CD14-positive monocyte (primary cell): ENCODE measurements around the gene SFMBT2. TPM values are rescaled to one million over a fixed set of nuclear protein-coding genes. Genes with fewer than 3 reads are reported as not detected.
A peak's percentile ranks its signal among the peaks of the same experiment; 100 is the strongest.

Experiments used
- DNase-seq, 3 donors: peaks; one replicate each; pipeline ENCODE4 v3.0.0-alpha.2; 2011 to 2022
- H2AFZ ChIP-seq: 2 replicates; pipeline ENCODE4 v1.6.0; 2012; ENCODE audit warnings: mild to moderate bottlenecking, low read depth, low read length, inconsistent platforms; ENCODE audit not compliant: insufficient read depth, poor library complexity, severe bottlenecking
- H3K27ac ChIP-seq, 2 donors: 1 replicate in 1 of 2; 2 replicates in 1 of 2; pipeline ENCODE4 v1.5.1; 2012 to 2013; ENCODE audit warnings: low read length in 2 of 2, control low read depth in 1 of 2, inconsistent platforms in 1 of 2, low read depth in 1 of 2, mild to moderate bottlenecking in 1 of 2
- H3K27me3 ChIP-seq, 2 donors: one replicate each; pipeline versions ENCODE4 v1.6.0 to v1.6.1; 2011 to 2013; ENCODE audit warnings: low read length in 2 of 2; ENCODE audit not compliant: control insufficient read depth in 2 of 2, insufficient read depth in 2 of 2
- H3K36me3 ChIP-seq, 2 donors: replicated peaks in 1 of 2; 1 replicate in 1 of 2; 2 replicates in 1 of 2; pipeline versions ENCODE4 v1.5.1 to v1.6.1; 2012 to 2013; ENCODE audit warnings: low read length in 2 of 2, control low read depth in 1 of 2, inconsistent platforms in 1 of 2, mild to moderate bottlenecking in 1 of 2; ENCODE audit not compliant: insufficient read depth in 2 of 2, control insufficient read depth in 1 of 2
- H3K4me1 ChIP-seq, 2 donors: 1 replicate in 1 of 2; 2 replicates in 1 of 2; pipeline versions ENCODE4 v1.5.1 to v1.6.1; 2012 to 2013; ENCODE audit warnings: low read length in 2 of 2, control low read depth in 1 of 2, inconsistent platforms in 1 of 2, mild to moderate bottlenecking in 1 of 2, moderate library complexity in 1 of 2; ENCODE audit not compliant: insufficient read depth in 2 of 2, control insufficient read depth in 1 of 2
- H3K4me2 ChIP-seq: replicated peaks from 2 replicates; pipeline ENCODE3; 2012; ENCODE audit warnings: low read length, moderate library complexity, mild to moderate bottlenecking; ENCODE audit not compliant: poor library complexity, severe bottlenecking; ENCODE audit errors: extremely low read depth
- H3K4me3 ChIP-seq, 3 experiments: fragments of 200-600 bp in 1 of 3; sonication (generic) in 1 of 3; replicated peaks in 1 of 3; 1 replicate in 2 of 3; 2 replicates in 1 of 3; pipeline ENCODE4 v1.5.1; 2011 to 2013; ENCODE audit warnings: low read length in 3 of 3, mild to moderate bottlenecking in 3 of 3, control low read depth in 2 of 3, low read depth in 2 of 3, inconsistent platforms in 1 of 3, moderate library complexity in 1 of 3
- H3K79me2 ChIP-seq: 2 replicates; pipeline ENCODE4 v1.6.0; 2012; ENCODE audit warnings: mild to moderate bottlenecking, control low read depth, inconsistent platforms, low read length, moderate library complexity; ENCODE audit not compliant: insufficient read depth
- H3K9ac ChIP-seq: 2 replicates; pipeline ENCODE4 v1.6.0; 2017; ENCODE audit warnings: low read length, mild to moderate bottlenecking; ENCODE audit not compliant: insufficient read depth, poor library complexity, severe bottlenecking
- H3K9me3 ChIP-seq, 2 donors: replicated peaks in 1 of 2; 1 replicate in 1 of 2; 2 replicates in 1 of 2; pipeline versions ENCODE4 v1.5.1 to v1.6.1; 2012 to 2013; ENCODE audit warnings: low read length in 2 of 2, control low read depth in 1 of 2; ENCODE audit not compliant: control insufficient read depth in 1 of 2, insufficient read depth in 1 of 2
- H4K20me1 ChIP-seq: 2 replicates; pipeline ENCODE4 v1.6.0; 2012; ENCODE audit warnings: mild to moderate bottlenecking, low read length, control low read depth, moderate library complexity; ENCODE audit not compliant: insufficient read depth
- H3K27ac Mint-ChIP-seq, 7 donors: one replicate each; pipeline ENCODE4 v1.8.0; 2020; ENCODE audit warnings: mild to moderate bottlenecking in 7 of 7, mixed read lengths in 7 of 7, moderate library complexity in 6 of 7, inconsistent platforms in 2 of 7
- H3K27me3 Mint-ChIP-seq, 3 donors: one replicate each; pipeline ENCODE4 v1.8.0; 2021 to 2022; ENCODE audit warnings: low read depth in 3 of 3, mild to moderate bottlenecking in 3 of 3, mixed read lengths in 3 of 3, moderate library complexity in 3 of 3, inconsistent platforms in 1 of 3
- H3K36me3 Mint-ChIP-seq, 2 donors: one replicate each; pipeline ENCODE4 v1.8.0; 2020; ENCODE audit warnings: mixed read lengths in 2 of 2, inconsistent platforms in 1 of 2, mild to moderate bottlenecking in 1 of 2
- H3K4me1 Mint-ChIP-seq: one replicate; pipeline ENCODE4 v1.8.0; 2020; ENCODE audit warnings: mild to moderate bottlenecking, mixed read lengths
- H3K4me3 Mint-ChIP-seq, 2 donors: one replicate each; pipeline ENCODE4 v1.8.0; 2020; ENCODE audit warnings: mild to moderate bottlenecking in 2 of 2, mixed read lengths in 2 of 2, moderate library complexity in 1 of 2
- H3K9me3 Mint-ChIP-seq, 7 donors: one replicate each; pipeline ENCODE4 v1.8.0; 2020 to 2022; ENCODE audit warnings: mixed read lengths in 7 of 7, mild to moderate bottlenecking in 6 of 7, moderate library complexity in 6 of 7, inconsistent platforms in 2 of 7
- CTCF ChIP-seq: fragments of 200-600 bp; IDR thresholded peaks from one replicate; pipeline ENCODE4 v1.8.0; 2022; ENCODE audit warnings: antibody characterized with exemption, mild to moderate bottlenecking
- WGBS: methylation state at CpG from one replicate; pipeline ENCODE4 v1.1.5; 2013; ENCODE audit warnings: missing lambda C conversion rate; ENCODE audit not compliant: insufficient coverage; 5-methylcytosine and 5-hydroxymethylcytosine counted together
- intact Hi-C, 2 donors: fragments of 100-400 bp; cut with micrococcal nuclease; formaldehyde crosslinking; loops; one replicate each; pipeline versions ENCODE4 v1.15.0 to v1.15.1; 2023
- polyA plus RNA-seq, 3 donors: library from polyadenylated mRNA; depleted of rRNA in 1 of 3; unstranded in 2 of 3; stranded (reverse) in 1 of 3; fragments of 300-500 nt in 2 of 3; fragments of >200 nt in 1 of 3; fragmentation: Illumina TruSeq in 2 of 3; gene quantifications; 1 replicate in 2 of 3; 2 replicates in 1 of 3; pipeline ENCODE4 v1.2.3, GENCODE V29; 2012 to 2021

Gene SFMBT2
- polyA plus RNA-seq, 3 donors = 0.53 to 10.9 (median 1.6) TPM

GRCh38 chr10:7449063-7449695 is 38.3 kb upstream of the SFMBT2 start:
- intact Hi-C loops = no loop called here
- Histone ChIP-seq H3K27ac (no peak overlapping the region), H3K79me2 (no peaks in the 10 kb centered on the region), H3K4me3 (no peak overlapping the region), H3K9ac (no peak overlapping the region), H4K20me1 (no peaks in the 10 kb centered on the region), H3K9me3 (peaks cover 10 to 26% of the 10 kb centered on the region in 2 donors), H3K4me2 (no peak overlapping the region), H3K4me1 (peaks cover 24 to 33% of the 10 kb centered on the region in 2 donors), H2AFZ (no peak overlapping the region), H3K36me3 (no peaks in the 10 kb centered on the region), H3K27me3 (no peaks in the 10 kb centered on the region)
- peaks cover 15 to 27% (median 22%) of the 10 kb centered on the region in 7 donors for H3K9me3 Mint-ChIP-seq
- H3K4me1 Mint-ChIP-seq = peaks cover 32% of the 10 kb centered on the region
- H3K27me3 Mint-ChIP-seq = peaks cover 0 to 2% (median 0%) of the 10 kb centered on the region in 3 donors
- TF ChIP-seq CTCF = no peak
- H3K4me3 Mint-ChIP-seq = no peak overlapping the region
- no peak overlapping the region for H3K27ac Mint-ChIP-seq
- no CpG with 5 or more reads among the region's 4 CpGs for WGBS
- DNase-seq = no peak
- H3K36me3 Mint-ChIP-seq = no peaks in the 10 kb centered on the region

- Histone ChIP-seq H3K27me3 (no peaks in the 10 kb centered on the region), H3K4me2 (peak overlapping the region; percentile 32)
- peak; percentile 24 to 45 (median 37) for DNase-seq
Observed at GRCh38 chr10:7445474-7446185, 34.8 kb upstream of the SFMBT2 start.

More at GRCh38 chr10:7445474-7446185, 34.8 kb upstream of the SFMBT2 start:
- peaks cover 13 to 27% (median 22%) of the 10 kb centered on the region in 7 donors for H3K9me3 Mint-ChIP-seq
- Histone ChIP-seq H3K27ac (peak overlapping the region; percentile 27 to 70), H3K36me3 (no peaks in the 10 kb centered on the region), H4K20me1 (no peaks in the 10 kb centered on the region), H3K4me1 (peaks cover 28% of the 10 kb centered on the region in 2 donors), H3K79me2 (no peaks in the 10 kb centered on the region), H2AFZ (no peak overlapping the region), H3K4me3 (no peak overlapping the region), H3K9ac (no peak overlapping the region), H3K9me3 (peaks cover 10 to 26% of the 10 kb centered on the region in 2 donors)
- intact Hi-C loops = no loop called here
- peaks cover 26% of the 10 kb centered on the region for H3K4me1 Mint-ChIP-seq
- WGBS = no CpG with 5 or more reads among the region's 7 CpGs
- H3K4me3 Mint-ChIP-seq = peak overlapping the region in 1 of 2 donors; percentile 46
- H3K27me3 Mint-ChIP-seq = peaks cover 0 to 4% (median 0%) of the 10 kb centered on the region in 3 donors
- H3K27ac Mint-ChIP-seq = peak overlapping the region; percentile 54 to 79 (median 72)
- no peak for TF ChIP-seq CTCF
- no peaks in the 10 kb centered on the region for H3K36me3 Mint-ChIP-seq
